ENCODE measurements around the gene SMOC2.
"Not testable (repeated sequence)": the region's sequence is repeated elsewhere in the genome, so short reads cannot be mapped to it uniquely, and the experiment has no call there.

Gene SMOC2

GRCh38 chr6:168662301-168662936 is 221.4 kb downstream of the SMOC2 start:
- Histone ChIP-seq H3K27ac (no peak overlapping the region), H3K4me3 (no peak overlapping the region)

GRCh38 chr6:168663041-168663440 is 222.1 kb downstream of the SMOC2 start:
- no peak overlapping the region for H3K27ac ChIP-seq
- no peak overlapping the region for H3K4me3 ChIP-seq

DNA sequence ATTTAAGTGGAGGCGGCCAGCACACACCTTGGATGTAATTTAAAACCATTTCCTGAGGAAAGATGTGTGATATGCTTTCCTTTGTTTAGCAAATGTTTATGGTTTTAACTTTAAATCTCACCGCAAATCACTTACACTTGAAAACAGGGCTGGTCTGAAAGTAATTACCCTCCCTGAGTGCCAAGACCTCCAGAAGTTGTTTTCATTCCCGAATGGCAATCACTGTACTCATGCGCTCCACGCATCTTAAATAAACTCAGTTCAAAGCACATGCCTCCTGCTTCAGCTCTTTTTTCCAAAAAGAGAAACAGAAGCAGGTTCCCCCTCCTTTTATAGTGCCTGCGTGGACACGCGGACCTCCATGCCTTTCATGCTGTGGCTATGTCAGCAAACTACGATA is 224.0 kb downstream of the SMOC2 start:
- no peak overlapping the region for H3K27ac ChIP-seq
- H3K4me3 ChIP-seq, result no peak overlapping the region

GRCh38 chr6:168666170-168666569 is 225.2 kb downstream of the SMOC2 start:
- H3K4me3 ChIP-seq, result no peak overlapping the region
- H3K27ac ChIP-seq, result no peak overlapping the region

- H3K27ac ChIP-seq, result peak overlapping the region in 2 of 21 experiments; percentile 0 to 25
- H3K4me3 ChIP-seq, result no peak overlapping the region
These were observed 225.9 kb downstream of the SMOC2 start for GRCh38 chr6:168666699-168667427.

DNA sequence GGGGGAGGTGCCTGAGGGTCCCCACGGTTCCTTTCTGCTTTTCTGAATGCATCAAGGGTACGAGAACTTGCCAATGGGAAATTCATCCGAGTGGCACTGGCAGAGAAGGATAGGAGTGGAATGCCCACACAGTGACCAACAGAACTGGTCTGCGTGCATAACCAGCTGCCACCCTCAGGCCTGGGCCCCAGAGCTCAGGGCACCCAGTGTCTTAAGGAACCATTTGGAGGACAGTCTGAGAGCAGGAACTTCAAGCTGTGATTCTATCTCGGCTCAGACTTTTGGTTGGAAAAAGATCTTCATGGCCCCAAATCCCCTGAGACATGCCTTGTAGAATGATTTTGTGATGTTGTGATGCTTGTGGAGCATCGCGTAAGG is 226.4 kb downstream of the SMOC2 start:
- H3K4me3 ChIP-seq, result no peak overlapping the region
- H3K27ac ChIP-seq, result peak overlapping the region in 2 of 21 experiments; percentile 0 to 25

DNA sequence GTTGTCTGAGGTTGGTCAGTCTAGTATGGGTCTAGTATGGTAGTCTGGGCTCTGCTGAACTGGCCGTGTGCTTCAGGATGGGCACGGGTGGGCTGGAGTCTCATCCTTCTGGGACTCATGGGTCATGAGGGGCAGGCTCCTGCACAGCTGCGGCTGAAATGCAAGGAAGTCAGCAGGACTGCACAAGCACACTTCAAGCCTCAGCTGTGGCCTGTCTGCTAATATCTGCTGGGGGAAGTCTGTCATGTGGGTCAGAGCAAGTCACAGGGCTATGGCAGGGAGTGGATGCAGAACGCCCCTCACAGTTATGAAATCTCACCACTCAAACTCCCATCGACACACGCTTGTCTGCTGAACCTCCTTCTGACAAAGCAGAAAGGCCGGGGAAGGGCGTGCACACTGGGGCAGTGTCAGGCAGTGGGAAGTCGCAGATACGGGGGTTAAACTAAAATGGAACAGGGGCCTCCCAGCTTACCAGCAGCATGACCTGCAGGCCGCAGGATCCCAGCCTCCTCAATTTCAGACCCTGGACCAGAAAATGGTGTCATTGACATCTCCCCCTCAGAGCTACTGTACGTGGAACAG is 229.5 kb downstream of the SMOC2 start:
- Histone ChIP-seq H3K27ac (no peak overlapping the region), H3K4me3 (no peak overlapping the region)

DNA sequence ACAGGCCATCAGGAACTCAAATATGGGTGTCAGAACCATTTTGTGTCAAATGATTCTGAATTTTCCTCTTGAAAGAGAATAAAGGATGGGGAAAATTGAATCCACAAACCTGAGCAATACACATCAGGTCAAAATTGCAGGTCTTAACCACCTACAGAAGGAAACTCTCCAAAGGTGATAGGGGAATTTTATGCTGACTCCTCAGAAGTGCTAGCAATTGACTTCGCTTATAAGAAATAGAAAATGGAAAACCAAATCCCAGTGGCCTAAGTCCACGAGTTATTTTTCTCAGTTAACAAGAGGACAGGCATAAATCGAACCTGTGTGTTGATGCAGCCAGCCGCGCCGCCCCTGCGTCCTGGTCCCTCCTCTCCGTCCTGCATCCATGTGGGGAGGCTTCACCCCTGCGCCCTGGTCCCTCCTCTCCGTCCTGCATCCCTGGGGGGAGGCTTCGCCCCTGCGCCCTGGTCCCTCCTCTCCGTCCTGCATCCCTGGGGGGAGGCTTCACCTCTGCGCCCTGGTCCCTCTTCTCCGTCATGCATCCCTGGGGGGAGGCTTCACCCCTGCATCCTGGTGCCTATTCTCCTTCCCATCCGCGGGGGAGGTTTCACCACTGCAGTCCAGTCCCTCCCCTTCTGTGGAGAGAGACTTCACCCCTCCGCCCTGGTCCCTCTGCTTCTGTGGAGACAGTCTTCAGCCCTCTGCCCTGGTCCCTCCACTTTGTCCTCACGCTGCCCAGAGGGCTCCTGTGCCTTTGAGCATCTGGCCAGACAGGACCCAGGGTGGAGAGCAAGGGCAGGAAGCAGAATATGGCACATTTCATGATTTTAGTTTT is 230.3 kb downstream of the SMOC2 start:
- H3K4me3 ChIP-seq, result no peak overlapping the region

DNA sequence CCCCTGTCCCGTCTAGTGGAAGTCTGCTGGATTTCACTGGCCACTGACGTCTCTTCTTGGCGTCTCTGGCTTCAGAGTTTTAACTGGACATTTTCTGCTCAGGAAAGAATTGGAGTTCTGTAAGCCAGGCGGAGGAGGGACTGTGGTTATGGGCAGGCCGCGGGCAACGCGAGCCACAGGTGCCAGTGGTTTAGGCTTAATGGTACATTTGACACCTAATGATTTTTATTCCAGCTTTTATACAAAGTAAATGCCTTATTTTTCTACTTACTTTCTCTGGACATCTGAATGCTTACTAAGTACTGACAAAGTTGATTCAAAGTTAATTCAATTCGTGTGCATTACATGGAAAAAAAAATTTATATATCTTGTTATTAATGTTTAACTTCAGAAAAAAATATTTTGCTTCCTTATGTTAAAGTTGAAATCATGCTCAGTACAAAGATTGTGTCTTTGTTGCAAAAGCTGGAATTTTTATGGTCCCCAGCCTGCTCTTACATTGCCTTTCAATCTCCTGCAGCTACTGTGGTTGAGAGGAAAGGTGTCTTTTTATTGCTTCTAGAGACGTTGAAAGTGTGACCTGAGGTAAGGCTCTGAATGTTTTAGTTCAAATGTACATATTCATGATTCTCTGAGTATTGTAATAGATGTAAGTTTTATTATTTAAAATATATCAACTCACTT is 231.0 kb downstream of the SMOC2 start:
- H3K27ac ChIP-seq, result no peak overlapping the region
- H3K4me3 ChIP-seq, result no peak overlapping the region

More for the DNA sequence above, 230.3 kb downstream of the SMOC2 start:
- no peak overlapping the region for H3K27ac ChIP-seq

DNA sequence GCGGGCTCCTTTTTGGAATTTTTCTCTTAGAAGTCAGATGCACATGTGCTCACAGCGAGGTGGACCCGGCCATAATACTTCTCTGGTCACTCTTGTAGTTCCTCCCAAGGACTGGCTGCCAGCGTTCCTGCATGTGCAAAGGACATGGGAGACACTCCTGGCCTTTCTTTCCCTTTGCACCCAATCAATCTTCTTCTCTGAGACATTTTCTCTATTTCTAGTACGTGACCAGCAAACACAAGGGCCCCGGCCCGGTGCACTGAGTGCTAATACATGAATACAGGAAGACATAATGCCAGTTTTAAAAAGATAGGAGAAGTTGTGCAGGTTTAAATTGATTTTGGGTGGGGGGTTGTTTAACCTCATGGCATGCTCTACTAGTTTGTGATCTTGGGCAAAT is 233.6 kb downstream of the SMOC2 start:
- Histone ChIP-seq H3K4me3 (no peak overlapping the region), H3K27ac (no peak overlapping the region)

DNA sequence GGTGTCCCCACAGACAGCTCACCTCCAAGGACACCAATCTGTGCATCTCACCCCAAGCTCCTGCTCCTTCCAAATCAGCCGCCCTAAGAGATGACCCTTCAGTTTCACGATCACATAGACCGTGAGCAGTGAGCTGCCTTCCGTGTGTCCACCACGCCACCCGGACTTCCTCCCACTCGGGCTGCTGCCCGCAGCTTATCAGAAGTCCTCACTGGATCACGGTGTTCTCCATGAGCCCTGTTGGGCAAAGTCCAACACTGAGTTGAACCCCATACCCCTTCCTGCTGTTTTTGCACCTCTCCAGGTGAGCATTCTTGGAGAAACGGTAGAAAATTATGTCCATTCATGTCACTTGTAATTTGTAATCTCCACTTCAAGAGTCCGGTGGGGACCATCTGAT is 234.4 kb downstream of the SMOC2 start:
- Histone ChIP-seq H3K4me3 (no peak overlapping the region), H3K27ac (no peak overlapping the region)

GRCh38 chr6:168675933-168676551 is 235.1 kb downstream of the SMOC2 start:
- Histone ChIP-seq H3K4me3 (no peak overlapping the region), H3K27ac (no peak overlapping the region)

DNA sequence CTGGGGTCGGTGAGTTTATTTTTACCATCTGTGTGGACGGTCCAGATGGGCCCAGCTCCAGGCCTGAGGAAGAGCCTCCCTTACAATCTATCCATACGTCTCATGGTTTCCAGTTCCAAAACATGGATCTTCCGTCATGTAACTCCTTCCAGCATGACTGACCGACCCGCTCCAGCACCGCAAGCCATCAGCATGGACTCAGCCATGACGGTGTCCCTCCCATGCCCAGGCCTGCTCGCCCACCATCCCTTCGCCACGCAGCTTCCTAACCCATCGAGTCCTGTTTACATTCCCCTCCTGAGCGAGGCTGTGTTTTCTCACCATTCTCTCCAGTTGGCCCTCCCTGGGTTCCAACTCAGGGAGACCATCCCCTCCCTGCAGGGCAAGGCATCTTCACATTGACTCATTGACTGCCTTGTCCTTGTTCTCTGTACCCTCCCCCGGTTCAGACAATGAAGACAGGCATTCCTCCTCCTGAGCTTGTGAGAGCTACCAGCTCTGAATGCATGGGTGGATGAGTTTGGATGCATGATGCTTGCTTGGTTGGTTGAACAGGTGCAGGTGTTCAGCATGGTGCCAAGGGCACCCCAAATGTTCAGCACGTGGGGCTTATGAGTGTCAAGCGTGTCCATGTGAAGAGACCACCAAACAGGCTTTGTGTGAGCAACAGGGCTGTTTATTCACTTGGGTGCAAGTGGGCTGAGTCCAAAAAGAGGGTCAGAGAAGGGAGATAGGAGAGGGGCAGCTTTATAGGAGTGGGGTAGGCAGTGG is 235.8 kb downstream of the SMOC2 start:
- Histone ChIP-seq H3K4me3 (no peak overlapping the region), H3K27ac (no peak overlapping the region)

- H3K4me3 ChIP-seq, H3K27ac ChIP-seq: not testable (repeated sequence)
These were observed 236.4 kb downstream of the SMOC2 start for GRCh38 chr6:168677323-168677781.

GRCh38 chr6:168678077-168678476 is 237.1 kb downstream of the SMOC2 start:
- H3K4me3 ChIP-seq, result no peak overlapping the region

GRCh38 chr6:168678588-168678987 is 237.6 kb downstream of the SMOC2 start:
- no peak overlapping the region for H3K27ac ChIP-seq
- H3K4me3 ChIP-seq, result no peak overlapping the region

More at GRCh38 chr6:168678077-168678476, 237.1 kb downstream of the SMOC2 start:
- no peak overlapping the region for H3K27ac ChIP-seq

- Histone ChIP-seq H3K27ac (no peak overlapping the region), H3K4me3 (no peak overlapping the region)
These were observed 240.8 kb downstream of the SMOC2 start for GRCh38 chr6:168681748-168682147.

GRCh38 chr6:168683621-168684020 is 242.6 kb downstream of the SMOC2 start:
- Histone ChIP-seq H3K27ac (peak overlapping the region in 1 of 21 experiments; percentile 9), H3K4me3 (no peak overlapping the region)
